Hematopoietic multipotent progenitor cell treated with erythropoietin and hydrocortisone succinate and interleukin-3 and kit ligand, for 8 days (in vitro differentiated cells): ENCODE data around the gene RABL3.
"Not testable (repeated sequence)": the region's sequence is repeated elsewhere in the genome, so short reads cannot be mapped to it uniquely, and the experiment has no call there.

Experiments used
- DNase-seq: peaks from one replicate; pipeline ENCODE4 v3.0.0-alpha.2; 2015

The RABL3 gene

GRCh38 chr3:120682095-120682681 is 60.1 kb downstream of the RABL3 start, which contains the start of gene HGD:
Gene HGD, minus strand, starts transcription at chr3:120682239. Its CDS starts 128 bp downstream, at chr3:120682111.
- DNase-seq = no peak

DNA sequence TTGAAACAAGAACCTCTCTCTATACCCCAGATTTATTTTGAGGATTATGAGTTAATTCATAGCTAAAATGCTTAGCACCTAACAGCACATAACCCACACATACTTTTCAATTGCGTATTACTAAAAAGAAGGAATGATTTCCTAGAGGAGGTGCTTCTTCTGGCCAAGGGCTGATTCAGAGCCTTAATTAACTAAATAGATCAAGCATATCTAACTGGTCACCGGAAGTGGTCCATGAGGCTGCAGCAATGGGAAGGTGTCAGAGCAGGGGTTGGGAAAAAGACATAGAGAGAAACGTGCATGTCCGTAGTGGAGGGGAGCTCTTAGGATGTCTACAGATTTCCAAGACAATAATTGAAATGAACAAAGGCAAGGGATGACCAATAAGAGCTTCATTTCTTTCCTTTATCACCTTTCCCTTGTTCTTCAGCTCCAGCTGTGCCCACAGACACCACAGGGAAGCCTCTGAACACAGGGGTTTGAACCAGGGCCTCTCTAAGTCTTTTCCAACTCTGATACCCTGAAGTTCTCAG is 60.7 kb downstream of the RABL3 start:
- DNase-seq = no peak

DNA sequence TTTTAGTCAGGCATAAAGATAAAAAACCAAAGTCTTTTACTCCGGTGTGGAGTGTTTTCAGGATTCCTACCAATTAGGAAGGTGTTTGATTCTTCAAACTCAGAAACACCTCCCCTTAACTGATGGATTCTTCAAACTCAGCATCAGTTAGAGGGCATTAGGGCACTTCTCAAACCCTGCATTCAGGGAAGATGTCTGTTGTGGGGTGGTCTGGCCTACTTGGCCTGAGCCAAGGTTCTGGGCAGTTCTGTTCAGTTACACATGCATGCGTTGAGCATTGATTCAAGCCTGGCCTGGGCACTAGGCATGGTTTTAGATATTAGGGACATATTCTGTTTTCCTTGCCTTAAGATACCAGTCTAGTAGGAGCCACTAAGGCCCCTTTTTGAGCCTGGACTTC is 61.3 kb downstream of the RABL3 start:
- DNase-seq = no peak

DNA sequence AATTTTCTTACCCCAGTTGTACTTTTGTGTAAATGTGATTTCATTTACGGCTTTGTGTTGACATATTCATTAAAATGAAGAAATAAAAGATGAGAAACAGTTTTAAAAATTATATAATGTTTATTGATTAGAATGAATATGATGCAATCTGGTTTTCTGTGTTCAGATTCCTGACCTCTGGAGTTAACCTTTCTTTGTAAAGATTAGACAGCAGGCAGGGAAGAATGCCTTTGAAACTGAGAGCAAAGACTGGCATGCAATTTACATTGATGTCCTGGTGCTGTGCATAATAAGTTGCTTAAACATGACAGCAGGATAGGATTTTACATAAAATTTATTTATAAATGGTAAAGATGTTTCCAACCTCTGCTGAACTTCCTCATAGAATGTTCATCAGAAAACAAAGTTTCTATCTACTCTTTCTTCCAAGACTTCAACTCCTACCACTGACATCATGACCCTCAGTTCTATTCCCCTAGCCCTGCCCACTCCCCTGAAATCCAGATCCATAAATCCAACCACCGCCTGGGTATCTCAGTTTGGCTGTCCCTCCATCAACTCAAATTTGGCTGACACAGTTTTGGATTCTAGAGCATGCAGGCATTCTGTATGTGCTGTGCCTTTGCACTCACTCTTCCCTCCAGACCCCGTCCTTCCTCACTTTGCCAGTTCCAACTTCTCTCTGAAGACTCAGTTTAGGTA is 62.0 kb downstream of the RABL3 start:
- no peak for DNase-seq

- no peak for DNase-seq
These were observed 63.3 kb downstream of the RABL3 start for GRCh38 chr3:120678984-120679383.

DNA sequence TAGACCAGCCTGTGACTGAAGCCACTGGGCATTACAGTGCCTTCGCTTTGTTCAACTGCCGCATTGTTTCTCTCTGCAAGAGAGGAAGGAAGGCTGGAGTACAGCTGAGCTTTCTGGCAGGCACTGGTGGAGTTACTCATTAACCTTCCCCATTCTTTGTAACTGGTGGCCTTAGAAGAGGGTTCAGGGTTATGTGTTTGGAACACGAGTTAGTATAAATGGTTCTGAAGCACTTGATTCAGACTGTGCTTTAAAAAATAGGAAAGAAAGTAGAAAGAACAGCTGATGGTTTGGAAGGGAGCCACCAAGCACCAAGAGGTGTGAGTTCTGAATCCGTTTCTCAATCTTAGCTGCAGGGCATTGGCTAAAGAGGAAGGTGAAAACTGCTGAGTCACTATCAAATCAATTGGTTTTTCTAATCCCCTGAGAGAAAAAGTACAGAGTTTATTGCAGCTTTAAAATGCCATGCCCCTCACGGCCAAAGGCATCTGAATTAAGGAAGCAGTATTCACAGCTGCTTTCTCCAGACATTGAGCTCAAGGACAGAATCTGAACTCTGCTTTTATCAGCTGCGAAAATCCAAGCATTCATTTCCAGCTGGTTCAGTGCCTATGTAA is 63.9 kb downstream of the RABL3 start:
- DNase-seq = peak; percentile 27

GRCh38 chr3:120677193-120677592 is 65.1 kb downstream of the RABL3 start:
- DNase-seq = not testable (repeated sequence)

DNA sequence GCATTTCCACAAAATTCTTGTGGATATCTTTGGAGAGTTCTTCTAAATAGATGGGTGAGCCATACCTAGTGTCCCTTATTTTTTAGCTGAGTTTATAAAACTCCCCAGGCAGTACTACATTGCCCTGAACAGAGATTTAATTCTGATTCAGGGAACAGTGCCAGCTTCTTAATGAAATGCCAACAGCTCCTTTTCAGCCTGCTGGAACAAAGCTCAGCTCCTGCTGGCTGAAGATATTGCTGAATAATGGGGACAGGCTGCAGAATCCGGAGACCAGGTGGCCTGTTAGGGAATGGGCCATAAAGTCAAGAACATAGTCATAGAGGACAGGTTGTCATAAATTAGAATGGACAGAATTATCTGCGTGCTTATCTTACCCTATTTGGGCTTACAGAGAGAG is 69.2 kb downstream of the RABL3 start:
- DNase-seq = no peak

- no peak for DNase-seq
These were observed 71.7 kb downstream of the RABL3 start for GRCh38 chr3:120670576-120670975.

DNA sequence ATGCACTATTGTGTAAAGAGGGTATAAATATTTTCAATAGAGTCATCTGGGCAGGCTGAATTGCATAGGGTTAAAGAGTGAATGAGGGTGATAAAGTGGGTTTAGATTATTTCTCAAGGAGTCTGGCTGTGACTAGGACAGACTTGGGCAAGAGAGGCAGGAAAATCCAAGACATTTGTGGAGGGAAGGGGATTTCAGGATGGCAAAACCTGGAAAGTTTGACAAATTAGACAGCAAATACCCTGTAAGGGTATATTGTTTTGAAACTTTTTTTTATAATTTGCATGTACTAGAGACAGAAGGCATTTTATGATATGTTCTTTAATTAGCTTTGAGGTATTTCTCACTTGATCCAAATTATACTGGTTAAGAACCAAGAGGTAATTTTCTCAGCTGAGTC is 77.4 kb downstream of the RABL3 start:
- DNase-seq = no peak

GRCh38 chr3:120661945-120662344 is 80.4 kb downstream of the RABL3 start:
- DNase-seq = no peak

- DNase-seq = no peak
These were observed 81.0 kb downstream of the RABL3 start for GRCh38 chr3:120661106-120661905.

DNA sequence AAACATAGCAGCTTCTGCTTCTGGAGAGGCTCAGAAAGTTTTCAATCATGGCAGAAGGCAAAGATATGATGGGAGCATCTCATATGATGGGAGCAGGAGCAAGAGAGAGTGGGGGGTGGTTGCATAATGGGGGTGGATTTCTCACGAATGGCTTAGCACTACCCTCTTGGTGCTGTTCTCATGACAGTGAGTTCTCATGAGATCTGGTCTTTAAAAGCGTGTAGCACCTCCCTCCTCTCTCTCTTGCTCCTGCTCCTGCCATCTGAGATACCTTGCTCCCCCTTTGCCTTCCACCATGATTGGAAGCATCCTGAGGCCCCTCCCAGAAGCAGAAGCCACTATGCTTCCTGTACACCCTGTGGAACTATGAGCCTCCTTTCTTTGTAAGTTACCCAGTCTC is 82.5 kb downstream of the RABL3 start:
- DNase-seq = no peak

- DNase-seq = no peak
These were observed 83.0 kb downstream of the RABL3 start for GRCh38 chr3:120659285-120659684.

DNA sequence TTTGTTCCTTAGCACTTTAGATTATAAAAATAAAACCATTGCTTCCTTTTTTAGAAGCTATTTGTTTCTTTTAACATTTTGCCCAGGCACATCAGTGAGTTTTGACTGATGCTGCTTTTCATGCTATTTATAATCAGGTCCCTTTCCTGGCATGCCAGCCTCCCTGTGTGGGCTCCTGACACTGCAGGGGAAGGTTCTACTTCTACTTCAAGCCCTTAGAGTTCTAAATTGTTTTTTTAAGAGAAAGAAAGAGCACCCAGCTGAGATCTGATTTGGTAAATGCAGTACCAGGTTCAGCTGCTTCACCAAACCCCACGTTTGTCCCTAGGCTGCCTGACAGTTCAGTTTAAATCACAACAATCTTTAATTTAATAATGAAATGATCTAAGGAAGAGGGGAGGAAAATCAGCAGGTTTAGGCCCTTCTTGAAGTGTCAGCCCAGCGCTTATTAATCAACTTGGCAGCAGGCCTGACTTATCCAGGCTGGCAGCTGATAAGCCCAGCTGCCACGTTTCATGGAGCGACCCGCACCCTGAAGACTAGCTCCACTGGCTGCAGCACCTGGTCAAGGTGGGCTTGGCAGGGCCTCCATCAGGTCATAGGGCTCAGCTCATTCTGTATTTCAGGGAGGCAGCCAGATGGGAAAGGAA is 89.3 kb downstream of the RABL3 start:
- no peak for DNase-seq

- no peak for DNase-seq
These were observed 90.0 kb downstream of the RABL3 start for GRCh38 chr3:120652281-120652680.

- no peak for DNase-seq
These were observed 92.0 kb downstream of the RABL3 start for GRCh38 chr3:120650311-120650710.

GRCh38 chr3:120649830-120650233 is 92.5 kb downstream of the RABL3 start:
- DNase-seq = no peak

GRCh38 chr3:120648290-120648689 is 94.0 kb downstream of the RABL3 start:
- no peak for DNase-seq

GRCh38 chr3:120646771-120647432 is 95.4 kb downstream of the RABL3 start:
- peak; percentile 11 for DNase-seq

GRCh38 chr3:120645083-120645845 is 97.1 kb downstream of the RABL3 start:
- no peak for DNase-seq
